Measurements from ENCODE around the gene PCARE. TPM values are rescaled to one million over a fixed set of nuclear protein-coding genes. Genes with fewer than 3 reads are reported as not detected.

PCARE gene
- total RNA-seq, 2 experiments from 2014 or later = not detected

GRCh38 chr2:29071032-29071975 is 3.0 kb downstream of the PCARE start:
- ATAC-seq = no peak
- Mint-ChIP-seq H3K27me3 (no peaks in the 10 kb centered on the region), H3K9me3 (ENCODE audit: low read depth) (no peaks in the 10 kb centered on the region), H3K4me1 (no peaks in the 10 kb centered on the region), H3K36me3 (ENCODE audit: low read depth) (no peaks in the 10 kb centered on the region), H3K27ac (no peak overlapping the region), H3K4me3 (no peak overlapping the region)
- intact Hi-C loops (cut with DNase I, micrococcal nuclease) = no loop called here
- CTCF ChIA-PET = no interaction called here
- POLR2A ChIA-PET = no interaction called here
- DNase-seq = no peak

DNA sequence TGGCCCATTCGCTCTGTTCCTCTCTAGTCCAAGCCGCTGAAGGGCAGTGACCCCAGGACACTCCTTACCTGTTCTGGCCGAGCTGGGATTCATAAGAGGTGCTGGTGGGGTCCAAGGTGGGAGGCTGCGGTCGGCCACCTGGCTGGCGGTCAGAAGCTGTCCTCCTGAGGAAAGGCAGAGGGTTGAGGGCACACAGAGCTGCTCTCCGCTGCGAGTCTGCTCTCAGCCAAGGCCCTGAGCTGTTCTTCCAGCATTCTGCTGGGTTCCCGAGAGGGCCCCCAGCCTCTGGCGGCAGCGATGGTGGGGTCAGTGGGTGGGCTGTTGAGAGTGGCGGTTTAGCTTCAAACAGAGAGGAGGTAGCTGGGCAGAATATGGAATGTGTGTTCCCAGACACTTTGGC is 3.8 kb downstream of the PCARE start:
- H3K36me3 Mint-ChIP-seq (ENCODE audit: low read depth) = no peaks in the 10 kb centered on the region
- POLR2A ChIA-PET = no interaction called here
- ATAC-seq (no peak), DNase-seq (no peak)
- no peaks in the 10 kb centered on the region for H3K4me1 Mint-ChIP-seq
- intact Hi-C loops (cut with DNase I, micrococcal nuclease) = no loop called here
- H3K9me3 Mint-ChIP-seq (ENCODE audit: low read depth) = no peaks in the 10 kb centered on the region
- no peak overlapping the region for H3K27ac Mint-ChIP-seq
- H3K27me3 Mint-ChIP-seq = no peaks in the 10 kb centered on the region
- CTCF ChIA-PET = interaction anchor here (1.2 kb wide), 1 partner anchor 16 kb away, joined by 3 read pairs; no protein-coding TSS in a partner anchor
- H3K4me3 Mint-ChIP-seq = no peak overlapping the region

DNA sequence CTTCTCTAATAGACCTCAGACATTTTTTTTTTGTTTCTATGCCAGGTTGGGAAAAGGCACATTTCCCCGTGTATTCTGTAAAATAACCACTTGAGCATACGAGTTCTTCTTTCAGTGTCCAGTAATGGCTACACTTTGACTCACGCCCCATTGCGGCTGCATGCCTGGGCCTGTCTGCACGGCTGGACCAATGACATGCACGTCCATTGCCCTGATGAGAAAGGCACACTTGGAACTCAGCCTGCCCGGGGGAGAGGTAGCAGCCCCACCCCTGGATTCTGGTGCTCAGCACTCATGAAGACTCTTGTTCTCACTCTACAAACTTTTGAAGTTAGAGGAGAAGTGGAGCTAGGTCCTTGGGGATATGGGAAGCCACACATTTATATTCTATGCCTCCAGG is 5.8 kb downstream of the PCARE start:
- no peak overlapping the region for H3K4me3 Mint-ChIP-seq
- no peak overlapping the region for H3K27ac Mint-ChIP-seq
- ChIA-PET POLR2A (no interaction called here), CTCF (no interaction called here)
- intact Hi-C loops (cut with DNase I, micrococcal nuclease) = no loop called here
- no peaks in the 10 kb centered on the region for H3K9me3 Mint-ChIP-seq (ENCODE audit: low read depth)
- DNase-seq (no peak), ATAC-seq (no peak)
- H3K27me3 Mint-ChIP-seq = no peaks in the 10 kb centered on the region
- no peaks in the 10 kb centered on the region for H3K4me1 Mint-ChIP-seq
- no peaks in the 10 kb centered on the region for H3K36me3 Mint-ChIP-seq (ENCODE audit: low read depth)

- Mint-ChIP-seq H3K4me1 (no peaks in the 10 kb centered on the region), H3K27me3 (no peaks in the 10 kb centered on the region), H3K27ac (no peak overlapping the region), H3K36me3 (ENCODE audit: low read depth) (no peaks in the 10 kb centered on the region), H3K9me3 (ENCODE audit: low read depth) (no peaks in the 10 kb centered on the region), H3K4me3 (no peak overlapping the region)
- intact Hi-C loops (cut with DNase I, micrococcal nuclease) = no loop called here
- POLR2A ChIA-PET = no interaction called here
- CTCF ChIA-PET = interaction anchor here (0.6 kb wide), 1 partner anchor 473 kb away, joined by 3 read pairs; no protein-coding TSS in a partner anchor
- DNase-seq (no peak), ATAC-seq (no peak)
Measured at GRCh38 chr2:29066997-29067605, 7.2 kb downstream of the PCARE start.

DNA sequence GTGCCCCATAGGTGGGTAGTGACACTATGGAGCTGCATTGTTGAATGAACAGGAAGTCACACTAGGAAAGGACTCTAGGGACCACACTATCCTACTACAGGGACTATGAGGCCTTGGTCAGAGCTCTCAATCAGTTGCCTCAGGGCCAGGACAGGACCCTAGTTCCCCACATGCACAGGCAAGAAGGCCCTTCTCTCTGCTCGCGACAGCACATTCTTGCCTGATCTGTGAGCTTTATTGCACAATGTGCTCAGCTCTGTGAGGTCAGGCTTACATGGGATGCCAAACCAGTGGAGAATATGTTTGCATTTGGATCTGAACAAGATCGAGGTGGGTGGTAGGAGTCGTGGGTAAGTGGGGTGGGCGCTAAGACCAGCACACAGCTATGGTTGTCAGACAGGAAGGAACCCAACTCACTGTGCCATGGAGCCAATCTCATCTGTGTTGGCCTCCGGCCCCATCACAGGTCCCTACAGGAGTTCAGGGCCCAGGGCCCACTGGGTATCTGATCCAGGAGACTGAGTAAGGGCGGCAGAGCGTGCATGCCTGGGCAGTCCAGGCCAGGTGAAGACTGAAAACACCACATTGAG is 8.0 kb downstream of the PCARE start:
- Mint-ChIP-seq H3K27ac (no peak overlapping the region), H3K36me3 (ENCODE audit: low read depth) (no peaks in the 10 kb centered on the region), H3K4me3 (no peak overlapping the region), H3K9me3 (ENCODE audit: low read depth) (no peaks in the 10 kb centered on the region), H3K4me1 (no peaks in the 10 kb centered on the region), H3K27me3 (no peaks in the 10 kb centered on the region)
- ChIA-PET POLR2A (no interaction called here), CTCF (interaction anchor here (0.6 kb wide), 1 partner anchor 472 kb away, joined by 3 read pairs; no protein-coding TSS in a partner anchor)
- intact Hi-C loops (cut with DNase I, micrococcal nuclease) = no loop called here
- no peak for DNase-seq
- no peak for ATAC-seq

GRCh38 chr2:29065068-29065811 is 9.1 kb downstream of the PCARE start:
- Mint-ChIP-seq H3K4me3 (no peak overlapping the region), H3K9me3 (ENCODE audit: low read depth) (no peaks in the 10 kb centered on the region), H3K27me3 (no peaks in the 10 kb centered on the region), H3K36me3 (ENCODE audit: low read depth) (no peaks in the 10 kb centered on the region), H3K27ac (no peak overlapping the region), H3K4me1 (peaks cover 4% of the 10 kb centered on the region)
- no peak for DNase-seq
- POLR2A ChIA-PET = no interaction called here
- intact Hi-C loops (cut with DNase I, micrococcal nuclease) = no loop called here
- no peak for ATAC-seq
- CTCF ChIA-PET = interaction anchor here (0.9 kb wide), 1 partner anchor 105 kb away, joined by 3 read pairs; no protein-coding TSS in a partner anchor

DNA sequence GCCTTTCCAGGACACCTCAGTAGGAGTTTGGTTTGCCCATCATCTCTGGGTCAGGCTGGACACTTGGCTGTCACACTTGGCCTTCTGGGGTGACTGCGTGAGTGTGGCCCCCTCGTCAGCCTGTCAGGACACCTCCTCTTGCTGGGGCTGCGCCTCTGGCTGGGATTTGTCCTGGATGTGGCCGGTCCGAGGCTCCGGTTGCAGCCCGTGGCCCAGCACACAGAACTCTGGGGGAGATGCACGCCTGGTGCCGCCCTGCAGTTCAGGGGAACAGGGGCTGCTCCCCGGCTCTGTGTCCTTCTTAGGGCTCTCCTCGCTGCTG is 9.6 kb downstream of the PCARE start:
- Mint-ChIP-seq H3K27ac (no peak overlapping the region), H3K36me3 (ENCODE audit: low read depth) (no peaks in the 10 kb centered on the region), H3K4me1 (peaks cover 9% of the 10 kb centered on the region), H3K27me3 (no peaks in the 10 kb centered on the region), H3K9me3 (ENCODE audit: low read depth) (no peaks in the 10 kb centered on the region), H3K4me3 (no peak overlapping the region)
- ATAC-seq = no peak
- intact Hi-C loops (cut with DNase I, micrococcal nuclease) = no loop called here
- ChIA-PET POLR2A (no interaction called here), CTCF (no interaction called here)
- no peak for DNase-seq

GRCh38 chr2:29064346-29064715 is 10.0 kb downstream of the PCARE start:
- Mint-ChIP-seq H3K36me3 (ENCODE audit: low read depth) (no peaks in the 10 kb centered on the region), H3K9me3 (ENCODE audit: low read depth) (no peaks in the 10 kb centered on the region), H3K27ac (no peak overlapping the region), H3K4me3 (no peak overlapping the region), H3K27me3 (no peaks in the 10 kb centered on the region), H3K4me1 (peaks cover 13% of the 10 kb centered on the region)
- POLR2A ChIA-PET = no interaction called here
- ATAC-seq (no peak), DNase-seq (no peak)
- intact Hi-C loops (cut with DNase I, micrococcal nuclease) = no loop called here
- CTCF ChIA-PET = interaction anchor here (1.0 kb wide), 1 partner anchor 131 kb away, joined by 5 read pairs; no protein-coding TSS in a partner anchor

- CTCF ChIA-PET = interaction anchor here (1.0 to 1.3 kb wide), 2 partner anchors 12 to 131 kb away, joined by 3 to 5 read pairs; no protein-coding TSS in a partner anchor
- H3K4me1 Mint-ChIP-seq = peaks cover 14% of the 10 kb centered on the region
- H3K9me3 Mint-ChIP-seq (ENCODE audit: low read depth) = no peaks in the 10 kb centered on the region
- ATAC-seq = no peak
- no peak overlapping the region for H3K27ac Mint-ChIP-seq
- H3K36me3 Mint-ChIP-seq (ENCODE audit: low read depth) = no peaks in the 10 kb centered on the region
- H3K27me3 Mint-ChIP-seq = no peaks in the 10 kb centered on the region
- DNase-seq = no peak
- no peak overlapping the region for H3K4me3 Mint-ChIP-seq
- intact Hi-C loops (cut with DNase I, micrococcal nuclease) = no loop called here
- POLR2A ChIA-PET = no interaction called here
Measured at GRCh38 chr2:29063646-29064345, 10.5 kb downstream of the PCARE start.

DNA sequence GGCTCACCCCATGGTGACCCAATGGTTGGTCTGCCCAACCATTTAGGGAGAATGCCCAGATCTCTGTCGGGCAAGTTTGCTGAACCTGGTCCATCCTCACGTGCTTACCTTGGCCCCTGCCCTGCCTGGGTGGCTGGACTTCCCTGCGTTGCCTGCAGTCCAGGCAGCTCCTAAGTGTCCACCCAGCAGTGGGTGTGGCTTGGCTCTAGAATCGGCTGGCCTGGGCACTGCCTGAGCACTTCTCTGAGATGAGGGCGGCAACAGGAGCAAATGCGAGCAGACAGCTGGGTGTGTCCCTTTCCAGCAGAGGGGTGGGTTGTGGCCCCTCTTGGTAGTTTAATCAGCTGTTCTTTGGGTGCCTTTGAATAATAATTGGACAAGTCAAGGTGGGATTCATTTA is 11.3 kb downstream of the PCARE start:
- intact Hi-C loops (cut with DNase I, micrococcal nuclease) = no loop called here
- peaks cover 14% of the 10 kb centered on the region for H3K4me1 Mint-ChIP-seq
- H3K27me3 Mint-ChIP-seq = no peaks in the 10 kb centered on the region
- ATAC-seq = no peak
- H3K4me3 Mint-ChIP-seq = no peak overlapping the region
- no peak overlapping the region for H3K27ac Mint-ChIP-seq
- no peak for DNase-seq
- H3K36me3 Mint-ChIP-seq (ENCODE audit: low read depth) = no peaks in the 10 kb centered on the region
- no peaks in the 10 kb centered on the region for H3K9me3 Mint-ChIP-seq (ENCODE audit: low read depth)
- POLR2A ChIA-PET = no interaction called here
- CTCF ChIA-PET = interaction anchor here (1.3 kb wide), 1 partner anchor 11 kb away, joined by 3 read pairs; no protein-coding TSS in a partner anchor

DNA sequence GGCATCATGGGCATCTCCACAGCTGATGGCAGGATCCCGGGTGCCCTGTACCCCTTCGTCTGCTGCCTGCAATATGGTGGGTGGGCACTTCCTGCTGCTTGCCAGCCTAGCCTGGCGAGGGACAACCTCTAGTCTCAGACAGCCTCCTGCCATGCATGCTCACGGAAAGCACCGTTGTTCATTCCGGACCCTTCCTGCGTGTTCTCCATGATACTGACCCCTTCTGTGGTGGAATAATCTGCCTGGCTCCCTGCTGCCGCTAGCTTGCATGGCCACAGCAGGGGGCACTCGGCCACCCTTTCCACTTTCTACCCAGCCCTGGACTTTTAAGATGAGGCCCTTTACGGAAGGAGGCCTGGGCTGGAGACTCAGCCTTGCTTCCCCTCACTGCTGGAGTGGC is 12.0 kb downstream of the PCARE start:
- CTCF ChIA-PET = interaction anchor here (1.3 kb wide), 1 partner anchor 10 kb away, joined by 3 read pairs; no protein-coding TSS in a partner anchor
- no peak for DNase-seq

More for the DNA sequence above, 12.0 kb downstream of the PCARE start:
- POLR2A ChIA-PET = no interaction called here
- intact Hi-C loops (cut with DNase I, micrococcal nuclease) = no loop called here
- Mint-ChIP-seq H3K4me1 (peaks cover 16% of the 10 kb centered on the region), H3K4me3 (no peak overlapping the region), H3K27ac (no peak overlapping the region), H3K9me3 (ENCODE audit: low read depth) (no peaks in the 10 kb centered on the region), H3K36me3 (ENCODE audit: low read depth) (no peaks in the 10 kb centered on the region), H3K27me3 (no peaks in the 10 kb centered on the region)
- no peak for ATAC-seq
